PC-9 (cell line): ENCODE results near the gene ADAT3. TPM values are rescaled to one million over a fixed set of nuclear protein-coding genes. Genes with fewer than 3 reads are reported as not detected.

Experiments used
- BruUV-seq: library from RNA; stranded (reverse); fragments of 400-500 nt; replicated peaks from 2 replicates; lab custom pipeline; 2021; lab: Mats Ljungman, UMichigan
- CTCF ChIA-PET: fragments of 300-600 bp; sonication (Branson Sonifier 250); formaldehyde crosslinking; loops from one replicate; lab custom pipeline; 2022; ENCODE audit warnings: antibody characterized with exemption; lab: Charles Lee
- POLR2A ChIA-PET: fragments of 300-600 bp; sonication (Branson Sonifier 250); formaldehyde crosslinking; loops from one replicate; lab custom pipeline; 2022; ENCODE audit warnings: antibody characterized with exemption; ENCODE audit not compliant: unreplicated experiment; lab: Charles Lee
- DNase-seq, 2 experiments: peaks; one replicate each; pipeline versions ENCODE4 v3.0.0 to v3.0.0-alpha.2; 2015 to 2022; ENCODE audit warnings: mixed read lengths in 1 of 2
- H2AFZ ChIP-seq: fragments of 200-600 bp; sonication (generic); 2 replicates; pipeline ENCODE4 v1.8.1; 2017; ENCODE audit warnings: antibody characterized with exemption
- H3F3A ChIP-seq: fragments of 200-600 bp; sonication (generic); 2 replicates; pipeline ENCODE4 v1.8.1; 2017; ENCODE audit warnings: antibody characterized with exemption, mild to moderate bottlenecking, low read depth; ENCODE audit not compliant: insufficient read depth
- H3K27ac ChIP-seq: fragments of 200-600 bp; sonication (generic); 2 replicates; pipeline ENCODE4 v1.6.1; 2016; ENCODE audit warnings: mixed run types
- H3K27me3 ChIP-seq: fragments of 200-600 bp; sonication (generic); 2 replicates; pipeline ENCODE4 v1.6.1; 2016; ENCODE audit warnings: low read depth, mixed run types; ENCODE audit not compliant: insufficient read depth
- H3K36me3 ChIP-seq: fragments of 200-600 bp; sonication (generic); 2 replicates; pipeline ENCODE4 v1.6.1; 2016; ENCODE audit warnings: low read depth, mixed run types
- H3K4me1 ChIP-seq: fragments of 200-600 bp; sonication (generic); replicated peaks from 2 replicates; pipeline ENCODE4 v1.6.1; 2016; ENCODE audit warnings: mixed run types; ENCODE audit not compliant: insufficient read depth
- H3K4me2 ChIP-seq: fragments of 200-600 bp; sonication (generic); 2 replicates; pipeline ENCODE4 v1.6.1; 2017; ENCODE audit warnings: mixed run types
- H3K4me3 ChIP-seq: fragments of 200-600 bp; sonication (generic); 2 replicates; pipeline ENCODE4 v1.6.1; 2016; ENCODE audit warnings: mixed run types
- H3K79me2 ChIP-seq: fragments of 200-600 bp; sonication (generic); 2 replicates; pipeline ENCODE4 v1.6.1; 2017; ENCODE audit warnings: low read depth, mixed run types
- H3K9me2 ChIP-seq: fragments of 200-600 bp; sonication (generic); 2 replicates; pipeline ENCODE4 v1.8.1; 2017; ENCODE audit warnings: mild to moderate bottlenecking; ENCODE audit not compliant: insufficient read depth
- H3K9me3 ChIP-seq: fragments of 200-600 bp; sonication (generic); 2 replicates; pipeline ENCODE4 v1.8.1; 2016; ENCODE audit warnings: low read depth; ENCODE audit not compliant: insufficient read depth
- H4K20me1 ChIP-seq: fragments of 200-600 bp; sonication (generic); 2 replicates; pipeline ENCODE4 v1.8.1; 2017; ENCODE audit not compliant: insufficient read depth
- CTCF ChIP-seq: fragments of 200-600 bp; sonication (generic); conservative IDR thresholded peaks from 2 replicates; pipeline ENCODE4 v1.6.1; 2017; ENCODE audit warnings: mixed run types, antibody characterized with exemption, mild to moderate bottlenecking, moderate library complexity
- EZH2 ChIP-seq: fragments of 200-600 bp; sonication (generic); IDR thresholded peaks from 2 replicates; pipeline ENCODE4 v1.8.0; 2017; ENCODE audit warnings: antibody characterized with exemption, low read depth
- intact Hi-C: fragments of 100-400 bp; cut with micrococcal nuclease; formaldehyde crosslinking; loops from one replicate; pipeline ENCODE4 v1.10.0; 2022; ENCODE audit not compliant: unreplicated experiment
- total RNA-seq: library from RNA; stranded (reverse); gene quantifications from 2 replicates; pipeline ENCODE4 v1.2.3, GENCODE V29; 2021

ADAT3 gene
- total RNA-seq, 1 experiment from 2014 or later: 7.8 TPM

- H2AFZ ChIP-seq: no peak overlapping the region
Observed at GRCh38 chr19:1921825-1922224, 16.6 kb downstream of the ADAT3 start.

GRCh38 chr19:1922803-1923202, 17.6 kb downstream of the ADAT3 start:
- Histone ChIP-seq H3K36me3 (no peaks in the 10 kb centered on the region), H4K20me1 (no peaks in the 10 kb centered on the region), H3K4me3 (no peak overlapping the region), H2AFZ (no peak overlapping the region), H3K4me1 (no peaks in the 10 kb centered on the region), H3K79me2 (no peaks in the 10 kb centered on the region), H3K27ac (no peak overlapping the region), H3K4me2 (no peak overlapping the region), H3F3A (no peaks in the 10 kb centered on the region; the same call in 1 of the 2 replicates), H3K27me3 (no peaks in the 10 kb centered on the region), H3K9me3 (no peaks in the 10 kb centered on the region), H3K9me2 (no peaks in the 10 kb centered on the region)
- POLR2A ChIA-PET: no interaction called here
- intact Hi-C loops: loop anchor here (10.0 kb wide), 1 partner anchor 692 kb away; no protein-coding TSS in a partner anchor
- DNase-seq: no peak
- no TSS peak for BruUV-seq
- TF ChIP-seq EZH2 (no peak), CTCF (no peak)
- CTCF ChIA-PET: no interaction called here

More at GRCh38 chr19:1921825-1922224, 16.6 kb downstream of the ADAT3 start:
- TF ChIP-seq CTCF: no peak
- no peak for TF ChIP-seq EZH2
- Histone ChIP-seq H3K4me2 (no peak overlapping the region), H3K27ac (no peak overlapping the region), H4K20me1 (no peaks in the 10 kb centered on the region), H3K9me2 (no peaks in the 10 kb centered on the region), H3F3A (no peaks in the 10 kb centered on the region; the same call in 1 of the 2 replicates), H3K27me3 (no peaks in the 10 kb centered on the region), H3K4me3 (no peak overlapping the region), H3K36me3 (no peaks in the 10 kb centered on the region), H3K9me3 (no peaks in the 10 kb centered on the region), H3K79me2 (no peaks in the 10 kb centered on the region), H3K4me1 (no peaks in the 10 kb centered on the region)
- ChIA-PET POLR2A (no interaction called here), CTCF (no interaction called here)
- intact Hi-C loops: loop anchor here (10.0 kb wide), 1 partner anchor 693 kb away; no protein-coding TSS in a partner anchor
- no TSS peak for BruUV-seq
- DNase-seq: no peak

- Histone ChIP-seq H3K4me1 (no peaks in the 10 kb centered on the region), H3K27me3 (no peaks in the 10 kb centered on the region), H2AFZ (no peak overlapping the region), H3K4me3 (no peak overlapping the region), H3K79me2 (no peaks in the 10 kb centered on the region), H3F3A (no peaks in the 10 kb centered on the region; the same call in 1 of the 2 replicates), H3K9me3 (no peaks in the 10 kb centered on the region), H4K20me1 (no peaks in the 10 kb centered on the region), H3K4me2 (no peak overlapping the region), H3K36me3 (no peaks in the 10 kb centered on the region), H3K27ac (no peak overlapping the region), H3K9me2 (no peaks in the 10 kb centered on the region)
- ChIA-PET POLR2A (no interaction called here), CTCF (no interaction called here)
- intact Hi-C loops: loop anchor here (10.0 kb wide), 1 partner anchor 691 kb away; no protein-coding TSS in a partner anchor
- no peak for DNase-seq
- TF ChIP-seq CTCF (no peak), EZH2 (no peak)
- BruUV-seq: no TSS peak
Observed at GRCh38 chr19:1923319-1923718, 18.1 kb downstream of the ADAT3 start.
